Dermis blood vessel endothelial cell (primary cell): Measurements from ENCODE around the gene HPSE. TPM values are rescaled to one million over a fixed set of nuclear protein-coding genes. Genes with fewer than 3 reads are reported as not detected.

Experiments used
- DNase-seq: peaks from one replicate; pipeline ENCODE4 v3.0.0; 2010
- total RNA-seq: library from RNA; depleted of rRNA; stranded (reverse); fragments of >200 nt; gene quantifications from 2 replicates; pipeline ENCODE4 v1.2.3, GENCODE V29; 2014

Gene HPSE
- total RNA-seq, 1 donor from 2014 or later, result 6.6 TPM

GRCh38 chr4:83247415-83248357 lies 87.0 kb downstream of the HPSE start:
- DNase-seq, result no peak

Other genes with a start within 250 kb of the HPSE start
- 0.34 and 1.1 TPM in 2 replicates for gene PLAC8, start 220.1 kb downstream of the HPSE start, total RNA-seq
- gene COQ2, start 50.0 kb downstream of the HPSE start, total RNA-seq, result 16.5 and 19.7 TPM in 2 replicates
- gene HELQ, start 121.0 kb upstream of the HPSE start, total RNA-seq, result 14.1 and 17.7 TPM in 2 replicates
- 20.9 and 21.4 TPM in 2 replicates for gene MRPS18C, start 121.2 kb upstream of the HPSE start, total RNA-seq
- gene ABRAXAS1, start 150.3 kb upstream of the HPSE start, total RNA-seq, result 22.0 and 24.5 TPM in 2 replicates
- 14.8 and 20.6 TPM in 2 replicates for gene GPAT3, start 201.3 kb upstream of the HPSE start, total RNA-seq